Fibroblast of peridontal ligament (primary cell): ENCODE measurements around the gene ROBO1.

Source experiments
- DNase-seq: peaks from one replicate; pipeline ENCODE4 v3.0.0-alpha.2; 2010; ENCODE audit errors: extremely low read depth

ROBO1 gene

DNA sequence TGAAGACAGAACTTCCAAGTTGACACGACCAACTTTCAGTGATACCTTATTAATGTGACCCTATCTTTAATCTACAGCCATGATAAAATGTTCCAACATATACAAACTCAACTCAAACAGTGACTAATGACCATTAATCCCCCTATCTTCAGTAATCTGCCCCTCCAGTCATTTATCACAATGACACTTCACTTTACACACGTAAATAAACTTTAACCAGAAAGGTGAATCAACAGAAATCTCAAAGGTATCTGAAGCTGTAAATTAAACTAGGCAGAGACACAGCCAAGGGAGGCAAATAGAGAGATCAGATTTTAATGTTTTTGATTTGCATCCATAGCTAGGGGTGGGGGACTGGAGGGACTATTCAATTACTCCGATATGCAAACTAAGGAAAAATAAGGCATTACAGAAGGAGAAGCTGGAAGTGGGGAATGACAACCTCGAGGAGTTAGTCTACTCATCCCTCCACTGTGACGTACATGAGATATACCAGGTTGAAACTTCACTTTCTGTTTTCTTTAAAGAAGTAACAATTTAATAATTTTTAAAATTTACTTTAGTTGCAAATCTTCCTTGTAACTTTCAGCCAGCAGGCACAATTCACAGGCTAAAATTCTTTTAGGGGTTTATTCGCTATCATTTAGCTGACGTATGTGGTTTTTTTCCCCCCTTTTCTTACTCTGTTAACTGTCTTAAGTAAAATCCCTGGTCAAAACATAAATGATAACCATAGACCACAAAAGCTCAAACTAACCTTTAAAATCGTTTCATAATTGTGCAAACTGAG is 751.0 kb downstream of the ROBO1 start:
- no peak for DNase-seq

DNA sequence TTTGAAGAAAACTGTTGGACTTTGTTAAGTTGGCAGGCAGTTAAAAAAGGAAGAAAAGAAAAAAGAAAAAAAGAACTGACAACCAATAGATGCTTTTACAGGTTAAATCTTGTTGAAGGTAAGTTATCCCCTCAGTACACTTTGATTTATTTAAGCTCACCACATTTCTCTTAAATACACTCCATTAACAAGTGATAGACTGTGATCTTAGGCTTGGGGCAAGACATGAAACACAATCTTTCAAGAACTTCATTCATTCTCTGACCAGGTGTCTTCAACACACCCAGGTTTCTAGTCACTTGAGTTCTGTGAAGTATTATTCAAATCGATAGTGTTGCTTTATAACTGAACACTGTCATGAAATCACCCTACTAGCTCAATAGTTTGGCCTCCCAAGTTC is 751.9 kb downstream of the ROBO1 start:
- no peak for DNase-seq

DNA sequence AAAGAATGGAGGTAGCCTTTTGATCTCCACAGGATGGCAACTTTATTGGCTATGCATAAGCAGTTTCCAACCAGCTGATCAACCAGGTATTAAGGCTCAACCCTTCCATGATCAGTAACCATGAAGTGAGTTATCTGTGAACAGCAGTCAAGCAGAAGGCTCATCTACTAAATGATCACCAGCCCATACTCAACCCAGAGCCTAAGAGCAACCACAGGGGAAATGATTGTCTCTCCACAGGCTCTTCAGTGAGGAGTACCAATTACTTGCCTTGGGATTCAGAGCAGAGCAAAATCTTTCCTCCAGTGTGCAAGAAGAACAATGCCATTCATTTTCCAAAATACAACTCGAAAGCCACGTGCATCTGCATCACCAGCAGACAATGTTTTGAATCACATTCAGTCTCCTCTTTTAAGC is 754.8 kb downstream of the ROBO1 start:
- DNase-seq: no peak

DNA sequence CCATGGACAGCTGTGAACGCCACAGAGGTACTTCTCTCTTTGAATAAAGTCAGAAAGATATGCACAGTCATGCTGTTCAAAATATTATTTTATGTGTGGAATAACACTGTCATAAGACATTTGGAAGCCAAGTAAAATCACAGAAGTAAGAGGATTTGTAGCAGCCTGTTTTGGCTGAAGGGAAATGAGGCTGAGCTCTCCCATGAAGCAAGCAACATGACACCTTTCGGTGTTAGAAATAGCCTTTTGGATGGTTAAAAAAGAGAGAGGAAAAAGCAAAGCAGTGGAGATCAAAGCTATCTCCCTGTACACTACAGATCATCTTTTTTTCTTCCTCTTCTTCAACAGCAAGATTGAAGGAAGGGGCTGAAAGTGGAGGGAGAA is 755.3 kb downstream of the ROBO1 start:
- no peak for DNase-seq

DNA sequence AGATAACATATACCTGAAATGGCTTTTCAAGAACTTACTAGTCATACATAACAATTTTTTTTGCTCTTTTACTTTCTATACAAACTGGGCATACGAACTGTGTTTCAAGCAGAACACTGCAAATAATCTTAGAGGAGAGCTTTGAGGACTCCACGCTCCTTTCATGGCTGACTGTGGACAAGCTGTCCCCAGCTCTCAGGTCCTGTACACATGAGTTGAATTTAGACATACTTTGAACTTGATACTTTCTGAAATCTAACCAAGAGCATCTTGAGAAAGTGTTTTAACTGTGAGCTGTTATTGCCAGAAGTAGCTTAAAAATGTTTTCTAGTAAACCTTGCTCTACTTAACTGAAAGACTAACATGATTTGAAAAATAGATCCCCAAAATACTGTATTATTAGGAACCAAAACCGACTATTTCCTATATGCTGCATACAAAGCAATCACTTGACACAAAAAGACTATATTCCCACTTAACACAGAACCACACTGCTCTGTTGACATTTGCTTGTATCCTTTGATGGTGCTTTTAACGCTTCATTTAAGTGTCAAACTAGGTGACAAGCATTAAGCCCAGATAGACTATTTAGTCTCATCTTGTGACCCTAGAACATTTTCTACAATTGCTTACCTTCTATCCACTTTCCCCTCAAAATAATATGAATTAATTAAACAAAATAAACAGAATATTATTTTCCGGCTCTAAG is 755.8 kb downstream of the ROBO1 start:
- DNase-seq: no peak

DNA sequence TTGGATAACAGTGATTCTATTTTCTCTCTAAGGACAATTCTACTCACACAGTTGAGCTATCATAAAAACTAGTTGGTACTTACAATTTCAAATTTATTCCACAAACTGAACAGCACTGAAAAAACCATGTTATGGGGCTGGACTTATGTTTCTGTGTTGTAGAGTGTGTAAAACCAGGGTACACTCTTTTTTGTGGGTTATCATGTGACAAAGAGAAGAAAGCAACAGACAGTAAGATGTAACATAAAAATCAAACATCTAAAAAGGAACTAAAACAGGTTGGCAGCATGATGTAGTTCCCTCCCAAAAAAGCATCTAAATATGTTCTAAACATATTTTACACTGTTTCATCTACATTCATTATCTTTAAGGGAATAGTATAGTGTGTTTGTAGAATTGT is 757.9 kb downstream of the ROBO1 start:
- DNase-seq: no peak

DNA sequence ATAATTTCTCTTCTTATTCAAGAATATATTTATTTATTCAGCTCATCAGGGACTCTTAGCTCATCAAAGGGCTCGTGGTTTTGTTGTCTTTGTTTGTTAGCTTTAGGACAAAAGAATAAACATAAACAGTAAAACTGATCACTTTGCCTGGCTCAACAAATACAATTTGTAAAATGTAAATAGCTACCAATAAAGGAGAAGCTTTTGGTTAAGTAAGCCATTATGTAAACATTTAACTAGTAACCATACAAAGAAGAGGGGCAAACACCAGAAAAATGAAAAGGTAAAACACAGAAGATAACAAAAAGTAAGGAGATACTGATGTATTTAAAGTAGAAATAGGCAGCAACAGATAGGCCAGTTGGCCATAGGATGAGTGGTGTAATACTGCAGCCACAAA is 761.7 kb downstream of the ROBO1 start:
- no peak for DNase-seq

DNA sequence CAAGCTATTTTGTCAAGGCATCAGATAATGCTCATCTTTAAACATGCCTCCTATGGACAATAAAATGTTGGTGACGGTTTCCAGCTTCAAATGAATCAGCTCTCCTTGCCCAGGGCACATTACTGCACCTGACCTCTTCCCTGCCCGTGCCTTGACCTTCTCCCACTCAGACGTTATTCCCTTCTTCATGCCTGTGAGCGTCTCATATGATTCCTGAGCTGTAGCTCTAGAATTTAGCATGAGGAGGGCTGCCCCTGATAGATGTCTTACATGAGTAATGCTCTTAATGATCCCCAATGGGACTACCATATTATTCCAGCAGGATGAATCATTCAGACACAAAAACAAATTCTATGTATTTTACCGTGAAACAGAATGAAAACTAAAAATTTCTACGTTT is 762.7 kb downstream of the ROBO1 start:
- DNase-seq: peak; percentile 69

DNA sequence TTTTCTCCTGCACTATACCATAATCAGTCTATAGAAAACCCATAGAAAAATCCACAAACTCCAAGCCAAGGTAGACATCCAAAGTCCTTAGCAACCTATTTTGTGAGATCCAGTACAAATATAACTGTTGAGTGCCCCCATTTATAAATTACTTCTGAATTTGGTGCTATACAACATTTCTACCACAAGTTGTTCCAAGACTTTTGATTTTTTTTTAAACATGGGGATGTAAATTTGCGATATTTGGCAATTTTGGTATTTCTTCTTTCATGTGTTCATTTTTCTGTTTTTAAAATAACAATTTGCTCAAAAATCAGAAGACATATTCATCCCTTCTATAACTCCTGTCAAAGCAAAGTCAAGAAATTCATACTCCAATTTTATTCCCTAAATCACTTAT is 763.8 kb downstream of the ROBO1 start:
- no peak for DNase-seq

DNA sequence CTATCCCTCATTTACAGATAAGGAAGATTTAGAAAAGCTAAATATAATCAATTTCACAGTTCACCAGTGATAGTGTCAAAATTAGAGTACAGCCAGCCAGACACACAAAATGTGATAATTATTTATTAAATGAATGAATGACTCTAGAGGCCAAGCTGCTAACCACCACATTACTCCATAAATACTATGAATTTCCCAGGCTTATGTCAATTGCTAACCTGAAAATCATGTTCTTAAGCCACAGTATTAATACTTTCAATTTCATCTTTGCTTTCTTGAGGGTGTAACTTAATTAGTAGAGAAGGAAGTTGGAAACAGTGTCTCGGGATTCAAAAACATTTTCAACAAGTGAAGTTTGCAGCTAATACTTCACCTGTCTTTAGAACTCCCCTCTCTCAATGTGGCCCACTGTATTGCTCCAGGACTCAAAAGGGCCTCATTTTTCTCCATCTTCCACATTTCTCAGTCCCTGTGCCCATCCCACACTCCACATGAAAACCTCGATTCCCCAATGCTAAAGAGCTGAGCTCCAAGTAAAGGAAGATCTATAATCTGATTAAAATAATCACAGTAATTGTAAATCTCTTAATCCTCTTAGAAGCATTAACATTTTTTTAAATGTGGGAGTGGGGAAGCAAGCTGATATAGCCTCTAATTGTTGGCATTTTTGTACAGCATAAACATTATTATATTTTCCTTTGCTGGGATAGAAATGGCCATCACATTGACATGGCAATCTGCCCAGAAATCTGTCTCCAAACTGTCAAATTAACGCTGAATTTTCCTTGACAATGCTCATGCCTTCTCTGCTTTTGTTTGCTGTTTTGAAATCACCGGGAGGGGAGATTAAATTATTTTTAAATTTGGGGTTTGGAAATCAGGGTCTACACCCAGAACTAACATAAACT is 765.1 kb downstream of the ROBO1 start:
- DNase-seq: no peak

DNA sequence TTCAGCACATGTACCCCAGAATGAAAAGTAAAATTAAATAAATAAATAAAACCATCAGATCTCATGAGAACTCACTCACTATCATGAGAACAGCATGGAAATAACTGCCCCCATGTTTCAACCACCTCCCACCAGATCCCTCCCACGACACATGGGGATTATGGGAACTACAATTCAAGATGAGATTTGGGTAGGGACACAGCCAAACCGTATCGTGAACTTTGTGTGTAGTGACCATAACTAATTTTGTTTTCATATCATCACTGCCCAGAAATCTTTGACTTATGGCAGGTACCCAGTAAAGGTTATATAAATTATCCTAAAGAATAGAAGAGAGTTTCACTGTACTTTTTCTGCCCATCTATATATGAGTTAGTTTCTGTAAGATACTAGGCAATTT is 766.5 kb downstream of the ROBO1 start:
- no peak for DNase-seq

DNA sequence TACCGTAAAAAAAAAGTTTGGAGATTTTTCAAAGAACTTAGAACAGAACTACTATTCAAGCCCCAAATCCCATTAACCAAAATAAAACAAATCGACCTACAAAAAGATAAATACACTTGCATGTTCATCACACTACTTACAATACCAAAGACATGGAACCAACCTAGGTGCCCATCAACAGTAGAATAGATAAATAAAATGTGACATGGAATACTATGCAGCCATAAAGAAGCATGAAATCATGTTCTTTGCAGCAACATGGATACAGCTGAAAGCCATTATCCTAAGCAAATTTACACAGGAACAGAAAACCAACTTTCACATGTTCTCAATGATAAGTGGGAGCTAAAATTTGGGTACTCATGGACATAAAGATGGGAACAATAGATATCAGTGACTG is 768.7 kb downstream of the ROBO1 start:
- no peak for DNase-seq

DNA sequence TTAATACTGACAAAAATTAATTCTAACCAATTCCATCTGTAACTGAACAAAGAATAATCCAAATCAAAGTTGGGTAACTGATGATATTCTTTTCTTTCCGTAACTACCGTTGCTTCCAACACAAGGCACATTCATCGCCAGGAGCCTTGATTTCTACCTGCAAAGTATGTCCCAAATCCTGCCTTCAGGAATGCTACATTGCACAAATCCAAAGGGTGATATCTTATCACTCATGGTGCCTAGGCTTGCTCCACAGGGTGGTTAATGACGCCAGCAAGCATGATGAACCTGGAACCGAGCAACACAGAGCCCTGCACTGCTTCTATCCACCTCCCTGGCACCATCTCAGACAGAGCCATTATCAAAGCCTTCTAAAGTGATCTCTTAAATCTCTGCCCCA is 772.7 kb downstream of the ROBO1 start:
- no peak for DNase-seq

DNA sequence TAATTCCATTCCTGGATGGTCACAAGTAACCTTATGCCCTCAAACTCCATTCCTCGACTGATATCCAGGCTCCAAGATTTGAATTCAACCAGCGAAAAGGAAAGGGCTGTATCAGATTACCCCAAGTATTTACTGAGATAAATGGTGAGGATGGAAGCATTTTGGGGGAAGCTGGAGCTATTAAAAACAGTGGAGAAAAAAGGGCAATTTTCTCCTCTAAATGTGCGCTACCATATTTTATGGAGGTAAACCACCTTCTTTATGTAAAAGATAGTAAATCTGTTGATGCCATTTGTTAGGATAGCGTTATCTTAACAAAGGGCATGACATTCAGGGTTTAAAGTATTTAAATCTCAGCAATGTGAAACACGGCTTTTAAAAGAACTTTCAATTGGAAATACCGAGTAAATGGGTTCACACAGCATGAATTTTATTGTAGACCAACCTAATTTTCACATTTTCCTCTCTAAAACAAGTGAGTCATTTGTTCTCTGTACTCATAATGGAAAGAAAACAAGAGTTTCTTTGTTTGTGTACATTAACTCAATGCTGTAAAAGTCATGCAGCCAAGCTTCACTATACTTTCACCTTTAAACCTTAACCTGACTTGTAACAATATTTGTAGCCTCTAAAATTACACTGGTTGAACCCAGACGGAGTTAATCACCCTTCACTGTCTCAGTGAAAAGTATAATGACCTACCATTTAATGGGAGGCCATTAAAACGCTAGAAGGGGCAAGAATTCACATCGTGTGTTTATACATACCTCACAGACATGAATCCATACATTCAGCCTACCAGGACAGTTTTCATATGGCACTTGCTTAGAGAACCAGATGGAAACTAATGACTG is 773.4 kb downstream of the ROBO1 start:
- DNase-seq: no peak

DNA sequence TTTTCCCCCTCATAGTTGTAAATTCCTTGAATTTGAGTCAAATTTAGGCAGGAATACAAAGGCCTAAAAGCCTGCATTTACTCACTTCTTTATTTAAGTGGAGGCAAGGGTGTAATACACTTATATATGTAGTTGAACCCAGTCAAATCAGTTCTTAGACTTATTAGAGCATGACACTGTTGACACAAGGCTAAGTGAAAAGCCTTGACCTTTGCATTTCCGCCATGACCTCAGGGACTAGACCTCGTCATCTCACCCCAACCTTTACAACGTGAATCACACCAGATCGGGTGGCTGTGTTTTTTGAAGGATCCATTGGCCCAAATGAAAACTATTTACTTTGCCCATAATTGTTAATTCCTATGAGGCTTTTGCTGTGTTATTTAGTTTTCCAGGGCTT is 774.4 kb downstream of the ROBO1 start:
- DNase-seq: no peak

DNA sequence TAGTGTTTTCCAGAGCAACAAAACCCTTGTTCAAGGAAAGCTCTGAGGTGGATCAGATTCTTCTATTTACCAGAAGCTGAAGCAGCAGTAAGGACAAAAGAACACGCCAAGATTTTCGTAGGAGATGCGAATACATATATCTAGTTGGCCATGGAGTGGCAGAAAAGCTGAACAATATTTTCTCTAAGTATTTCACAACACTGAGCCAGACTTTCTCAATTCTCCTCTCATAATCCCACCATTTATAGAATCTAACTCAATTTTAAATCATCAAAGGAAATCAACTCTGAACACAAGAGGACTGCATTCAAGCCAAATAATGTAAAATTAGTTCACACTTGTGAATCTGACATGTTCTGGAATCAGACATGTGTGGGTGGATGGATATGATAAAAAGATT is 775.0 kb downstream of the ROBO1 start:
- no peak for DNase-seq

DNA sequence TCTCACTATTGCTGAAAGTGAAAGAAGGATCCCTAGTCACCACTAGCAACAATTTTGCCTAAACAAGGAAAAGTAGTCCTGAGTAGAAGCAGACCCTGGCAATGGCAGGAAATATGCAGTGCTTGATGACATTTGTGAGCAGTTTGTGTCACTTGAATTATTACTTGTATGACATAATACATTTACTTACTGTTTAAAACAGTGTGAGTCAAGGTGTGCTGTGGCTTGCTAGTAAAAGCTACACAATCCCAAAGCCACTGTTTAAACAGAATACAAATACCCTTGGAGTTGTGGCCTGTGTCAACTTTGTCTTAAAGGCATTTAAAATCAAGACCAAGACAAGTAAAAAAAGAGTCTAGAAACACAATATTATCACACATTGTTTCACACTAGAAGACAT is 775.4 kb downstream of the ROBO1 start:
- no peak for DNase-seq

DNA sequence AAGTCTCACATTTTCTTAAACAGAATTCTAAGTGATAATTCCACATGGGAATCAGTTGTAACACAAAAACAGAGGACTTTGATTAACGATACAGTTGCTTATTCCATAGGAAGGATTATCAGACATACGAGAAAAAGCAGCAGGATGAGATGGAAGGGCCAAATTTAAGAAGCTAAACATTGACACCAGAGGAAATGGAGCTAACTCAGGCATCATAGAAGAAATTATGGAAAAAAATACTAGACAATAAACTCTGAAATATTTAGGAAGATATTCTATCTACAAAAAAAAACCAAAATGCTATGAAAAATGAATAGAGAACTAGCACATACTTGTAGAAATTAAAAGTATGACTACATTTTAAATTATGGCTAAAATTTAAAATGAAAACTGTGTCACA is 776.1 kb downstream of the ROBO1 start:
- no peak for DNase-seq

DNA sequence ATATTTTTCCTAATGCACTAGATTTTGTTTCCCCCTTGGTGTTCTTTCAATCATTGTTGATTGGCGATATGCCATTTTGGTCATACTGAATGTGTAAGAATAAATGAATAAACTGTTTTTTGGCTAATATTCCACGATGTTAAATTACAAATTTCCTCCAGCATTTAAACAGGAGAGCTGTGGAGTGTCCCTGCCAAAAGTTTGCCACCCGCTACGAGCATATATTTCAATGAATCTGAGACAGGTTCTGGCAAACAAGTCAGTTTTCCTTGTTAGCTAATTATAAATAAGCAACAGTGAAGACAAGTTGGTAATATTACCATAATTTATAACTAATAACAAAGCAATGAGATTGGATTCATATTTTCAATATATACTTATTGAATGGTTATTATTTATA is 777.6 kb downstream of the ROBO1 start:
- DNase-seq: no peak

DNA sequence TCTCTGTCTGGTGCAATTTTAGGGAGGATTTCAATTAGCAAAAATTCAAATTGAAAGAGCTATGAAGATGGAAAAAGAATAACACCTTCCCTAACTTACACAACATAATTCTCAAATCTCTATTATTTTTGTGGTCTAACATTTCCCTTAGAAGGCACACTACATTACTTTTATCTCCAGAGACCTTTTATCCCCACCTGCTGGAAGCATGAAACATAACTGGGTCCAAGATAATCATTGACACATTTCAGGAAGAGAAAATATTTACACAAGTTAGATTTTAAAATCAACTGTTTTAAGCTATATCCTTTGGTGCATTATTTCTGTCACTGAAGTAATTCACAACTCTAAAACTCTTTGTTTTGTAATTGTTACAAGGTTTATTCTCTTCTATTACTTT is 779.5 kb downstream of the ROBO1 start:
- peak; percentile 55 for DNase-seq

DNA sequence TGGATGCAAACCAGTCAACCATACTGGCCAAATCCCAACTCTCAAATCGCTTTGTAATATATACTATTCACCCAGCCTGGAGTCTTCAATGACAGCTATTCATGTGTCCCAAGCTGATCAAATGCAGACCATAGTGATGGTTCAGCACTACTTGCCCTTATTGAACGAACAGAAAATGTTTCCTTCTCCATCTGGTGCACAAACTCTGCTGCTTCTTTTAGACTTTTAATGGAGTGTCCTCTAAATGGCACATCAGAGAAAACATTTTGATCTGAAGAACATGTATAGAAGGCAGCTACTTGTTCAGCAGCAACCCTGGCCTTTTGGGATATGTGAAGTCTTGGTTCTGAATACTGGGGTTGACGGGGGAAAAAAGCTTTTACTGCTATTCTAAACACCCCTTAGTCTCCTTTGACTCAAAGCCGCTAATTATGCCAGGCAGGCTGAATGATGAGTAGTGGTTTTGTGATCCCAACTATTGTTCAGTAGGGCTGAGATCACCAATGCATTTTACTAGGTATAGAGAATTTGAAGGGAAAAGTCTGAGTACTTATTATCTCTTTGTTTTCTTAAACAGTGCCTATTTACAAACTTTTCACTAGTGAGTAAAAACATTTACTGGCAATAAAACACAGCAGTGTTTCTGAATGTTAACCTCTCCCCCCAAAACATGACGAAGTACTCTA is 781.2 kb downstream of the ROBO1 start:
- peak; percentile 17 for DNase-seq
